H1 (cell line): Measurements from ENCODE around the gene CISD2. TPM values are rescaled to one million over a fixed set of nuclear protein-coding genes. Genes with fewer than 3 reads are reported as not detected.

ENCODE experiments used
- CHD2 ChIP-seq: IDR thresholded peaks from 2 replicates; pipeline ENCODE4 v1.6.1; 2012; ENCODE audit warnings: low read length, improper control_type of control experiment
- HDAC2 ChIP-seq, 2 experiments: fragments of 300-600 bp in 1 of 2; sonication (generic) in 1 of 2; IDR thresholded peaks; 2 replicates each; pipeline ENCODE4 v1.6.1; 2011 to 2012; ENCODE audit warnings: low read depth in 2 of 2, low read length in 2 of 2, mild to moderate bottlenecking in 2 of 2, moderate library complexity in 2 of 2, borderline replicate concordance in 1 of 2, inconsistent platforms in 1 of 2
- JUN ChIP-seq: IDR thresholded peaks from 2 replicates; pipeline ENCODE4 v1.6.1; 2011; ENCODE audit warnings: low read depth, mild to moderate bottlenecking, improper control_type of control experiment, low read length
- MAFK ChIP-seq: IDR thresholded peaks from 2 replicates; pipeline ENCODE4 v1.6.1; 2012; ENCODE audit warnings: low read depth, mild to moderate bottlenecking, improper control_type of control experiment, low read length
- POLR2A ChIP-seq, 2 experiments: IDR thresholded peaks; 1 replicate in 1 of 2; 2 replicates in 1 of 2; pipeline ENCODE4 v1.6.1; 2011; ENCODE audit warnings: low read depth in 2 of 2, low read length in 2 of 2, mild to moderate bottlenecking in 2 of 2; ENCODE audit errors: control extremely low read depth in 1 of 2
- RBBP5 ChIP-seq: IDR thresholded peaks from 2 replicates; pipeline ENCODE4 v1.7.1; 2012; ENCODE audit warnings: low read depth, mild to moderate bottlenecking, inconsistent platforms, low read length, moderate library complexity, borderline replicate concordance
- TBP ChIP-seq: IDR thresholded peaks from 2 replicates; pipeline ENCODE4 v1.6.1; 2011; ENCODE audit warnings: low read depth, low read length, improper control_type of control experiment
- polyA plus RNA-seq, 7 experiments: library from polyadenylated mRNA; depleted of rRNA in 3 of 7; stranded (reverse) in 5 of 7; unstranded in 2 of 7; fragments of >200 nt in 5 of 7; fragments of 200-250 nt in 2 of 7; gene quantifications; 1 replicate in 5 of 7; 2 replicates in 1 of 7; 4 replicates in 1 of 7; pipeline versions ENCODE4 v1.2.1 to v1.2.3, GENCODE V29; 2011 to 2013; ENCODE audit warnings: missing spikeins in 2 of 7, mixed read lengths in 2 of 7
- total RNA-seq: library from RNA; stranded (reverse); fragmentation: NEBNext Ultra II Directional; extraction: Animal tissue kit (Norgen Biotek cat#: 25700); gene quantifications from 2 replicates; pipeline ENCODE4 v1.2.1, GENCODE V29; 2021
- TF ChIP-seq, protein P1 (sequence below): fragments of 300-600 bp; sonication (generic); IDR thresholded peaks from 2 replicates; pipeline ENCODE4 v1.7.1; 2012; ENCODE audit warnings: low read length, moderate library complexity, mild to moderate bottlenecking, inconsistent platforms; ENCODE audit not compliant: insufficient replicate concordance
- TF ChIP-seq, protein P2 (sequence below): IDR thresholded peaks from 2 replicates; pipeline ENCODE4 v1.6.1; 2012; ENCODE audit warnings: inconsistent platforms

The CISD2 gene
- total and polyA plus RNA-seq, 2 of the 8 experiments (the other 6 are each of a cell fraction or from before 2014, with no cell fraction given): 23.7 to 48.3 TPM

DNA sequence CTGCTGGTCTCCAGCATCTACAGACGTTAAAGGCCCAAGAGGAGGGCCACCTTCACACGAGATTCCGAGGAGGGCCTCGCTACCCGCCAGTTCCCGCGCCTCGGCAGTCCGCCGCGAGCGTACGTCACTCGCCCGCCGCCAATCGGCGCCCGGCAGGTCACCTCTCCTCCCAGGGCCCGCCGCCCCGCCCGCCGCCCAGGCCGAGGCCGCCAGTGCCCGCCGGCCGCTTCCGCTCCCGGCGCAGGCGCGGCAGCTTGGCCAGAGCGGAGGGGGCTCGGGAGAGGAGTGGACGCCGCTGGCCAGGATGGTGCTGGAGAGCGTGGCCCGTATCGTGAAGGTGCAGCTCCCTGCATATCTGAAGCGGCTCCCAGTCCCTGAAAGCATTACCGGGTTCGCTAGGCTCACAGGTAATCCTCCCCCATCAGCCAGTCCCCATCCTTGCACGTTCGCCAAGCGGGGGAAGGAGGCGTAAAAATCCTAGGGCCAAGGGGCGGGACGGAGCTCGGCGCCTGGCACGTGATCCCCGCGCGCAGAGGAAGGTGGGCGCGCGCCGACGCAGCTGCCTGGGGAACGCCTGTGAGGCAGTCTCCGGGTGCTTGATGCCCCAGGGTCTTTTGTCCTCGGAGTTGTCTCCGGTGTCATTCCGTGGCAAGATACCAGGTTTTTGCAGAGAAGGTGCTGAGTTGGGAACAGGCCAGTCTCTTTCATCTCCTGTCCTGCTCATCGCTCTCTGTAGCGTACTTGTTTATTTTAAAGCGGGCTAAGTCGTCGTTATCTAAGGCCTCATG is at the start of gene CISD2 (continued):
- TF ChIP-seq, protein P1, sequence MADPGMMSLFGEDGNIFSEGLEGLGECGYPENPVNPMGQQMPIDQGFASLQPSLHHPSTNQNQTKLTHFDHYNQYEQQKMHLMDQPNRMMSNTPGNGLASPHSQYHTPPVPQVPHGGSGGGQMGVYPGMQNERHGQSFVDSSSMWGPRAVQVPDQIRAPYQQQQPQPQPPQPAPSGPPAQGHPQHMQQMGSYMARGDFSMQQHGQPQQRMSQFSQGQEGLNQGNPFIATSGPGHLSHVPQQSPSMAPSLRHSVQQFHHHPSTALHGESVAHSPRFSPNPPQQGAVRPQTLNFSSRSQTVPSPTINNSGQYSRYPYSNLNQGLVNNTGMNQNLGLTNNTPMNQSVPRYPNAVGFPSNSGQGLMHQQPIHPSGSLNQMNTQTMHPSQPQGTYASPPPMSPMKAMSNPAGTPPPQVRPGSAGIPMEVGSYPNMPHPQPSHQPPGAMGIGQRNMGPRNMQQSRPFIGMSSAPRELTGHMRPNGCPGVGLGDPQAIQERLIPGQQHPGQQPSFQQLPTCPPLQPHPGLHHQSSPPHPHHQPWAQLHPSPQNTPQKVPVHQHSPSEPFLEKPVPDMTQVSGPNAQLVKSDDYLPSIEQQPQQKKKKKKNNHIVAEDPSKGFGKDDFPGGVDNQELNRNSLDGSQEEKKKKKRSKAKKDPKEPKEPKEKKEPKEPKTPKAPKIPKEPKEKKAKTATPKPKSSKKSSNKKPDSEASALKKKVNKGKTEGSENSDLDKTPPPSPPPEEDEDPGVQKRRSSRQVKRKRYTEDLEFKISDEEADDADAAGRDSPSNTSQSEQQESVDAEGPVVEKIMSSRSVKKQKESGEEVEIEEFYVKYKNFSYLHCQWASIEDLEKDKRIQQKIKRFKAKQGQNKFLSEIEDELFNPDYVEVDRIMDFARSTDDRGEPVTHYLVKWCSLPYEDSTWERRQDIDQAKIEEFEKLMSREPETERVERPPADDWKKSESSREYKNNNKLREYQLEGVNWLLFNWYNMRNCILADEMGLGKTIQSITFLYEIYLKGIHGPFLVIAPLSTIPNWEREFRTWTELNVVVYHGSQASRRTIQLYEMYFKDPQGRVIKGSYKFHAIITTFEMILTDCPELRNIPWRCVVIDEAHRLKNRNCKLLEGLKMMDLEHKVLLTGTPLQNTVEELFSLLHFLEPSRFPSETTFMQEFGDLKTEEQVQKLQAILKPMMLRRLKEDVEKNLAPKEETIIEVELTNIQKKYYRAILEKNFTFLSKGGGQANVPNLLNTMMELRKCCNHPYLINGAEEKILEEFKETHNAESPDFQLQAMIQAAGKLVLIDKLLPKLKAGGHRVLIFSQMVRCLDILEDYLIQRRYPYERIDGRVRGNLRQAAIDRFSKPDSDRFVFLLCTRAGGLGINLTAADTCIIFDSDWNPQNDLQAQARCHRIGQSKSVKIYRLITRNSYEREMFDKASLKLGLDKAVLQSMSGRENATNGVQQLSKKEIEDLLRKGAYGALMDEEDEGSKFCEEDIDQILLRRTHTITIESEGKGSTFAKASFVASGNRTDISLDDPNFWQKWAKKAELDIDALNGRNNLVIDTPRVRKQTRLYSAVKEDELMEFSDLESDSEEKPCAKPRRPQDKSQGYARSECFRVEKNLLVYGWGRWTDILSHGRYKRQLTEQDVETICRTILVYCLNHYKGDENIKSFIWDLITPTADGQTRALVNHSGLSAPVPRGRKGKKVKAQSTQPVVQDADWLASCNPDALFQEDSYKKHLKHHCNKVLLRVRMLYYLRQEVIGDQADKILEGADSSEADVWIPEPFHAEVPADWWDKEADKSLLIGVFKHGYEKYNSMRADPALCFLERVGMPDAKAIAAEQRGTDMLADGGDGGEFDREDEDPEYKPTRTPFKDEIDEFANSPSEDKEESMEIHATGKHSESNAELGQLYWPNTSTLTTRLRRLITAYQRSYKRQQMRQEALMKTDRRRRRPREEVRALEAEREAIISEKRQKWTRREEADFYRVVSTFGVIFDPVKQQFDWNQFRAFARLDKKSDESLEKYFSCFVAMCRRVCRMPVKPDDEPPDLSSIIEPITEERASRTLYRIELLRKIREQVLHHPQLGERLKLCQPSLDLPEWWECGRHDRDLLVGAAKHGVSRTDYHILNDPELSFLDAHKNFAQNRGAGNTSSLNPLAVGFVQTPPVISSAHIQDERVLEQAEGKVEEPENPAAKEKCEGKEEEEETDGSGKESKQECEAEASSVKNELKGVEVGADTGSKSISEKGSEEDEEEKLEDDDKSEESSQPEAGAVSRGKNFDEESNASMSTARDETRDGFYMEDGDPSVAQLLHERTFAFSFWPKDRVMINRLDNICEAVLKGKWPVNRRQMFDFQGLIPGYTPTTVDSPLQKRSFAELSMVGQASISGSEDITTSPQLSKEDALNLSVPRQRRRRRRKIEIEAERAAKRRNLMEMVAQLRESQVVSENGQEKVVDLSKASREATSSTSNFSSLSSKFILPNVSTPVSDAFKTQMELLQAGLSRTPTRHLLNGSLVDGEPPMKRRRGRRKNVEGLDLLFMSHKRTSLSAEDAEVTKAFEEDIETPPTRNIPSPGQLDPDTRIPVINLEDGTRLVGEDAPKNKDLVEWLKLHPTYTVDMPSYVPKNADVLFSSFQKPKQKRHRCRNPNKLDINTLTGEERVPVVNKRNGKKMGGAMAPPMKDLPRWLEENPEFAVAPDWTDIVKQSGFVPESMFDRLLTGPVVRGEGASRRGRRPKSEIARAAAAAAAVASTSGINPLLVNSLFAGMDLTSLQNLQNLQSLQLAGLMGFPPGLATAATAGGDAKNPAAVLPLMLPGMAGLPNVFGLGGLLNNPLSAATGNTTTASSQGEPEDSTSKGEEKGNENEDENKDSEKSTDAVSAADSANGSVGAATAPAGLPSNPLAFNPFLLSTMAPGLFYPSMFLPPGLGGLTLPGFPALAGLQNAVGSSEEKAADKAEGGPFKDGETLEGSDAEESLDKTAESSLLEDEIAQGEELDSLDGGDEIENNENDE: no peak
- TF ChIP-seq RBBP5 (peak; percentile 98), JUN (no peak), HDAC2 (IDR thresholded peaks at IDR 0.05; ENCODE audit: borderline replicate concordance in 1 of 2, low read depth in 2 of 2, low read length in 2 of 2) (peak in 1 of 2 experiments; percentile 28; a peak in 1 of 4 replicates), POLR2A (IDR thresholded peaks at IDR 0.05; ENCODE audit: control extremely low read depth in 1 of 2, low read depth in 2 of 2, low read length in 2 of 2) (peak; percentile 97 to 99), MAFK (no peak), CHD2 (peak; percentile 52; the same call in 1 of the 2 replicates), TBP (peak; percentile 78)
- TF ChIP-seq, protein P2, sequence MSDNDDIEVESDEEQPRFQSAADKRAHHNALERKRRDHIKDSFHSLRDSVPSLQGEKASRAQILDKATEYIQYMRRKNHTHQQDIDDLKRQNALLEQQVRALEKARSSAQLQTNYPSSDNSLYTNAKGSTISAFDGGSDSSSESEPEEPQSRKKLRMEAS: peak; percentile 96
